ENCODE data around the gene VPS18.

The VPS18 gene

DNA sequence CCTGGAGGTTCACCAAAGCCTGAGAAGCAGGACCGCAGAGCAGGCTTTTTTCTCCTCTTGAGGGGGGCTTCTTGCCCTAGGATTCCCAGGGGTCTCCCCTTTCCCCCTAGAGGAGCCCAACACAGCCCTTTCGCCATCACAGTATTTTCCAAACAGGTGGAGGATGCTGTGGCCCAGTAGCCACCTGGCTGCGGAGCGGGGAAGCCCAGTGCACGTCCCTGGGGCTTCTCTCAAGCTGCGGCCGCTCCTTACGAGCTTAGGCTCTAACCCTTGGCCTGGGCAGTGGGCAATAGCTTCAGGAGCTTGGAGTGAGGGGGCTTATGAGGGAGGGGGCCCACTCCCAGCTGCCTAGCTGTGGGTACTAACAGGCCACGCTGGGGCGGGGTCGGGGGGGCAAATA lies 23.3 kb downstream of the VPS18 start:
- in situ Hi-C loops (cut with MboI; ENCODE audit: low sequenced_read_pairs), result loop anchor here (25.0 kb wide), 1 partner anchor 1145 kb away; no protein-coding TSS in a partner anchor

DNA sequence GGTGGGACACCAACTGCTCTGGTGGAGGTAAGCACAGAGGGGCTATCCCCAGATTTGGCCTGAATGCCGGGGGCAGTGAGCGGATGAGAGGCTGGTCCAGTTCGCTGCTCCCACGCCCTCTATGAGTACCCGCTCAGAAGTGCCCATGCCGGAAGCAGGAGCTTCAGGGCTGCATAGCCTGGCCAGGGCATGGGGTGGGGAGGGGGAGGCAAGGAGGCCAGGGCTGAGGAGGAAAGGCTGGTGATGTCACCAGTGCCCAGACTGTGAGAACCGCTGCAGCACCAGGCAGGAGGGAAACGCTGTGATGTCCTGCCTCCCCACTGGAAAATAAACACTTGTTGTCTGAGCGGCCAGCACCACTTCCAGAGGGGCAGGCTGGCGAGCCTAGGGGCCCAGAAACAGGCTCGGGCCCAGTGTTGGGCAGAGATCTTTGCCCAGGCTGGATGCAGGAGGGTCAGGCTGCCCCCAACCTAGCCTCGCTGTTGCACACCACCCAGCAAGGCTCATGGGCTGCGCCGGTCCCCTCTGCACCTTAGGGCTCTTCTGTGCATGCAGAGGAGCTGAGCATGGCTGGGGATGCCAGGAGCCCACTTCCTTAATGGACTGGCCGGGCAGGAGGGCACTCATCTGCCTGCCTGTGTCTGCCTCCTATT lies 24.0 kb downstream of the VPS18 start:
- in situ Hi-C loops (cut with MboI; ENCODE audit: low sequenced_read_pairs), result loop anchor here (25.0 kb wide), 1 partner anchor 1144 kb away; no protein-coding TSS in a partner anchor

DNA sequence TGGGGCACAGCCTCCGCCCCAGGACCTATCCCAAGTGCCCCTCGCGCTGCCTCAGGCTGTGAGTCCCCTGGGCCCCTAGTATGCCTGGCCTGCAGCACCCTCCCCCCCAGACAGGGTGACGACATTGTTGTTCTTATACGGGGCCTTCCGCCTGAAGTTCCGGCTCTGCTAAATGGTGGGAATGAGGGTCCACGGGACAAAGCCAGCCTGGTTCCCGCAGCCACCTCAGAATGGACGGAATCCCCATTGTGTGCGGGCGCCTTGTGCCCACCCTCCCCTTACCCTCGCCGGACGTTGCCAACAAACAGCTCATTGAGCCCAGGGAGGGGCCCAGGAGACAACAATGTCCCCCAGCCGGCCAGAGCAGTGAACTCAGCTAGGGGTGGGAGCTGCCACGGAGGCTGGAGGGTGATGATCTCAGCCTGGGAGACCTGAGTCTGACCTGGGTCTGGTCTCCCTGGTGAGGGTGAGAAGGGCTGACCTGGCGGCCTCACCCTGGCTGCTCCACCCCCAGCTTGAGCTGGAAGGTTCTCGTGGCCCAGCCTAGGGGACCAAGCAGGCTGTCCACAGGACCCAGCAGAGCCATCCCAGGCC lies 24.6 kb downstream of the VPS18 start:
- in situ Hi-C loops (cut with MboI; ENCODE audit: low sequenced_read_pairs), result loop anchor here (25.0 kb wide), 1 partner anchor 1143 kb away; no protein-coding TSS in a partner anchor

DNA sequence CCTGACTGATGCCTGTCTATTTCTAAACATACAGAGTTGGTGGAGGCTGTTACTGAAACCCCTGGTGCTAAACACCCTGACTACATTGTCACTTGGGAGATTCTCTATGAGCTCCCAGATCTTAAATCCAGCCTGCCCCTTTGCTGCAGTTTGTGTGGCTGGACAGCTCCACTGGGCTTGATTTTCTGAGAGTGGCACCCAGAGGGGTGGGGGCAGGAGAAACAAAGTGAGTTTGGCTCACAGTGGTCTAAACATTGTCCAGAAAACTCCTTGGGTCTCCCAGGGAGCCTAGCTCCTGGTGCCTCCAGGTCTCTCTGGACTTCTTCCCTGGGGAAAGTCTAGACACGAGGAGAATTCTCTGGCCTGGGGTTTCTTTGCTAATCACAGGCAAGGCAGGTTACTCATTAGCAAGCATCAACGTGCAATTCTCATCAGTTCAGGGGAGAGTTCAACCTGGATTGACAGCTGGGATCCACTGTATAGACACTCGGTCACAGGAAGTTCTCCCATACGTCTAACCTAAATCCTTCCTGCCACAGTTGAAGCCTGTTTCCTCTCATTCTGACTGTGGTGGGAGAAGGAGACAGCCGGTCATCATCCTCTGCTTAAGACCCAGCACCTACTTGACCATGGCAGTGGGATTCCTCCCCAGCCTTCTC lies 27.8 kb downstream of the VPS18 start:
- in situ Hi-C loops (cut with MboI; ENCODE audit: low sequenced_read_pairs), result loop anchor here (25.0 kb wide), 1 partner anchor 1140 kb away; no protein-coding TSS in a partner anchor

DNA sequence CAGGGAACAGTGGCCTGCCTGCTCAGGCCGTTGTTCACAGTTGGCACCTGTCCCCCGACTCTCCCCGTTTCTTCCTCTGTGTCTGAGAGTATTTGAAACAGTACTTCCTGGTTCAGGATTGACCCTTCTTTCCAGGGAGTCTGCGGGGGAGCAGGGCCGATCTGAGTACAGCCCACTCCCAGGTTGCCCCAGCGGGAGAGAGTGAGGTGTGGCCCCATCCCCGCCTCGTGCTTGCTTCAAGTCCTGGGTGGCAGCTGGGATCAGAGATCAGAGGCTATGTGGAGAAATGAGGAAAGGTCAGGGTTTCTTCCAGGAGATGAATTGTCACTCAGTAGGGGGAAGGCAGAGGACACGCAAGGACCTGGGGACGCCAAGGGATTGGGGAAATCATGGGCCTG lies 28.4 kb downstream of the VPS18 start:
- in situ Hi-C loops (cut with MboI; ENCODE audit: low sequenced_read_pairs), result loop anchor here (25.0 kb wide), 1 partner anchor 1140 kb away; no protein-coding TSS in a partner anchor

DNA sequence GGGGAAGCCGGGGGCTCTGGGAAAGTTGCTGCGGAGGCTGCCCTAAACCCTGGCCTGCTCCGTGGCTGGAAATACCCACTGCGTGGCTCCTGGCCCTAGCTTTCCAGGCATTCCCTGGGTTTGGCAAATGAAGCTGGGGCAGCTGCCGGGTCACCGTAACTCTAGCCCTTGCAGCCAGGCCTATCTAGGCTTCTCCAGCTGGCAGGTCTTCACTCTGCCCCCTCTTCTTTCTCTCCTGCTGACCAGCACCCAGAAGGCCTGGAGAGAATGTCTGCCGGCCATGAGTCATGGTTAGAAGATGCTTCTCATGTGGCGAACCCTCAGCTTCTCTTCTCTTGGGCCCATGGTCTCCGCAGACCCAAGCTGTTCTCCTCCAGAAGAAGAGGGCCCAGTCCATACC lies 29.3 kb downstream of the VPS18 start:
- in situ Hi-C loops (cut with MboI; ENCODE audit: low sequenced_read_pairs), result loop anchor here (25.0 kb wide), 1 partner anchor 1139 kb away; no protein-coding TSS in a partner anchor

DNA sequence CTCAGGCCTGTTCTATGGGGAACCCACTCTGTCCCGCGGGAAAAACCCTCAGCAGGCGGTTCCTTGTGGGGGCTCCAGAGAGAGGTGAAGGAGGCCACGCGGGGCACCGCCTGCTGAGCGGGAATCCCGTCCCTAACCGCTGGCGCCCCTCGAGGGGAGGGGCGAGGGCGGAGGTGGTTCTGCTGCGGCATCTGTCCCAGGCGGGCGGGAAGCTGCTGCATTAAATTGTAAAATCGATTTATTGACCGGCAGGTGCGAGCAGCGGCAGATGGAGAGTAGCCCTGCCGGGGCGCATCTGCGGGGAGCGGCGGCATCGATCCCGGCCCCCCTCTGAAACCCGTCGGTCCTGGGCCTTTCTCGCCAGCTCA lies 31.2 kb downstream of the VPS18 start:
- in situ Hi-C loops (cut with MboI; ENCODE audit: low sequenced_read_pairs), result no loop called here

DNA sequence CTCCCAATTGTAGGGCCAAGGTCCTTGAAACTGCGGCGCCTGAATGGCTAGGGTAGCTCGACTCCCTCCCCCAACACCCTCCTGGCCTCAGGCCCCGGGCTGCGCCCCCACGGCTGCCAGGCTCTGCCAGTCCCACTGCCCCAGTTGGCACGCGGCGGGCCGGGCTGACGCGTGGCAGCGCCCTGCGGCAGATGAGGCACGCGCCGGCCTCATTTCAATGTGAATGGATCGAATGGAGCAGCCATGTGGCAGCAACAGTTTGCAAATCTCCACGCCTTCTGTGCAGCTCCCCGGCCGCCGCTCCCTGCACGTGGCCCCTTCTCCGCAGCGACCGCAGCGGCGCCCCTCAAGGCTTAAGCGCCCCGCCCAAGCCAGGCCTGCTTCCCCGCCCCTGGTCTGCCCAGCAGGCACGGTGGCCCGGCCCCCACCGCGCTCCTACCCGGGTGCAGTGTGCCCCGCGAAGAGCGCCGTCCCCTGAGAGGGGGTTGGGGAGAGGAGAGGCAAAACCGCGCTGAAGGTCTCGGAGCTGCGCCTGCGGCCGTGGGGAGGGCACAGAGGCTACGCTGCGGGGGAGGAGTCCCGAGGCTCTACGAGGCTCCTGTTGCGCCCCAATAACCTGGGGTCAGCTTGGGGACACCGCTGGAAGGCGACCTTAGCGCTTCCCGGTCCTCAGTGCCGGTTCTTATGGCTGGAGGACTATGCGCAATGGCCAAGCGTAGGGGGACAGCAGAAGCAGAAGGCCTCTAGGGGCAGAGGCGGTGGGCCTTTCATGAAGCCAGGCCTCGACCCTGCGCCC lies 31.8 kb downstream of the VPS18 start:
- in situ Hi-C loops (cut with MboI; ENCODE audit: low sequenced_read_pairs), result no loop called here

DNA sequence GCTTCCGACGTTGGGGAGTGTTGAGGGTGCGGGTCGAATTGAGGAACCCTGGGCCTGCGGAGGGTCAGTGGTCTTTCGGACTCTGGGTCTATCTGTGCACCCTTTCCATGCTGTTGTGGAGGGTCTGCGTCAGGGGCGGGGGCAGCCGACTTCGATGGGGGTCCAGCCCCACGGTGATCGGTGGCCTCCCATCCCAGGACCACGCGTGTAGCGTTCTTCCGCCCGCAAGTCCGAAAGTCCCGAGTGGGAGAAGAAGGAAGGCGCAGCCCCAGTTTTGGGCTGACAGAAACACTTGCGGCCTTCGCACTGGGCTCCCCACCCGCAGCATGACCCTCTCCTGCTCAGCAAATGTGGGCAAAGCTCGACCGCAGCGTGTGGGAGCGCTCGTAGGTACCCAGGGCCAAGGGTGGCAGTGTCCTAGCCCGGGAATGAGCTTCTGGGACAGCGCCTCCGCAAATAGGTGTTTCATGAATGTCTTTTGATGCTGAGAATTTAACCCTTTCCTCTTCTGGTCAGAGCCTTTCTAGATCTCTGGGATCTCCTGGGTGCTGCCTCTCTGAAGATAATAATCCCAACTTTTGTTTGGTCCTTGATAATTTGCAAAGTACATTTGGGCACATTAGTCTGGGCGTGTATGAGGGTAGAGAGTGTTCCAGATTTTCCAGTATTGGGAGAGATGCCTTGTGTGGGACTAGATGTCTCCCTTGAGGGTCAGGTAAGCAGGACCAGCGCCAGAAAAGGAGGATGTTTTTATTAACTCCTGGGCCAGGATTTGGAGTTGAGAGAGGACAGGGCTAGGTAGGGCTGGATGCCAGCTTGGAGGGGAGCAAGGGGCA lies 32.6 kb downstream of the VPS18 start:
- in situ Hi-C loops (cut with MboI; ENCODE audit: low sequenced_read_pairs), result no loop called here

DNA sequence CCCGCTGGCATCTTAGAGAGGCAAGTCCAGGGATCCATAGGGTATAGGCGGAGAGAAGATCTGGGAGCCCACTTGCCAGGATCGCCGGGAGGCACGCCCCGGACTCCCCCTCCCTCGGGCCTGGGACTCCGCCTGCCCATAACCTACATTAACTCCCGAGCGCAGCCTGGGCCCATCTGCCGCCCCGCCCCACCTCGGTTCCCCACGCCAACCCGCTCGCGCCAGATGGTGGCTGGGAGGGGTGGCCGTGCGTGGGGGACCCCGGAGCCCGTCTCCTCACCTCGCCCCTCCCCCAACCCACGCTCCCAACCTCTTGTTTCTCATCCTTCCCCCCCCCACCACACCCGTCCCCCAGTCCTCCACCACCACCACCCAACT lies 33.2 kb downstream of the VPS18 start:
- in situ Hi-C loops (cut with MboI; ENCODE audit: low sequenced_read_pairs), result no loop called here

DNA sequence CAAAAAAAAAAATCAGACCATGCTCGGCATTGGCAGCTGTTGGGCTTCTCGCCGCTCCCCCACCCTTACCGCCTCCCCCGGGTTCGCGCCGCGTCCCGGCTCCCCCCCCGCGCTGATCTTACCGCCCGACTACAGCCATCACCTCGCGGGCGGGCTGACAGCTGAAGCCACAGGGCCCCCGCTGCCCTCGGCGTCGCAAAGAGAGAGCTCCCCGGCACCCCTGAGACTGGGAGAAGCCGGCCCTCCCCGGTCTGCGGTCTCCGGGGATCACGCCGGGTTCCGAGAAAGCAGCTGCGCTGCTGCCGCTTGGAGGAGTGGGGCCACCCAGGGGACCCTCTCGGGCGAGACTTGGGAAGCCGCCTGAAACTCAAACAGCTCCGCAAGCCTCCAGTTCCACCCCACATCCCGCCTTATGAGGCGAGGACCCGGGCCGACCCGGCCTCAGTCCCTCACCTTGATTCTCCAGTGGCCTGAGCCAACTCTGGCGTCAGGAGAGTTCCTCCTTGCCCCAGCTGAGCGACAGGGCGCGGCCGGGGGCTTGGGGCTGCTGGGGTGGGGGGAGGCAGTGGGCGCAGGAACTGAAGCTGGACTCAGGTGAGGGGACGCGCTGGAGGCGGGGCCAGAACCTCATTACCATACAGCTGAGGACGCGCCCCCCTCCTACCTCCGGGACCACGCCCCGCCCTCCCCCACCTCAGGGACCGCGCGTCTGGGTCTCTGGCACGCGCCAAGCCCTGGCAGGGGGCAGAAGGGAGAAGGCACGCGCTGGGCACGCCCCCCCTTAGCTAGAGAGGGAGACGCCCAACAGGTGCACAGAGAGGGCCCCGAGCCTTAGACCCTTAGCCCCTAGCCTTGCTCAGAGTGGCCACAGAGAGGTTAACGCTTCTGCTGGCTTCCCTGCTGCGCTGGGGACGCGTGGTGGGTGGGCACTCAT lies 33.9 kb downstream of the VPS18 start:
- in situ Hi-C loops (cut with MboI; ENCODE audit: low sequenced_read_pairs), result no loop called here

DNA sequence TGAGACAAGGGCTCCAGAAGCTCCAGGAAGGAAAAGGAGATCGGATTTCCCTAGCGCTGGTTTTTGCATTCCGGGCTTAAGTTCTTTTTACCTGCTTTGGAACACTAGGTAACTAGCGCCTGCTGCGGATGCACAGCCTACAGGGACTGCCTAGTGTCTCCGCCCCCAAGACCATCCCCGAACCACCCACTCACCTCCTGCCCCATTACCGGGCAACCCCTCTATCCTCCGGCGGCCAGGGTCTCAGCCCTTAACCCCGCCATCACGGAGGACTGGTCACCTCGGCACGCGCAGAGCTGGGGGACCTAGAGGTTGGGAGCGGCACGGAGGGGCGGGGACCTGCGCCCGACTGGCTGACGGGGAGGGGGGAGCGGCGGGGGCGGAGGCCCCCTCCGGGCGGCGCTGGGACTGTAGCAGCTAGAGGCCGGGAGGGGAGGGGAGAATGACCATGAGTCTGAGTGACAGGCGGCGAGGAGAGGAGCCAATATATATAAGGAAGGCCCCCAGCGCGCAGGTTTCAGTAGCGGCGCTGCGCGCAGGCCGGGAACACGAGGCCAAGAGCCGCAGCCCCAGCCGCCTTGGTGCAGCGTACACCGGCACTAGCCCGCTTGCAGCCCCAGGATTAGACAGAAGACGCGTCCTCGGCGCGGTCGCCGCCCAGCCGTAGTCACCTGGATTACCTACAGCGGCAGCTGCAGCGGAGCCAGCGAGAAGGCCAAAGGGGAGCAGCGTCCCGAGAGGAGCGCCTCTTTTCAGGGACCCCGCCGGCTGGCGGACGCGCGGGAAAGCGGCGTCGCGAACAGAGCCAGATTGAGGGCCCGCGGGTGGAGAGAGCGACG lies 34.8 kb downstream of the VPS18 start, which contains the start of gene DLL4:
Gene DLL4 (plus strand): TSS at position 520 of the 839 bp plus-strand sequence. CDS start 329 bp downstream, outside the sequence.
- in situ Hi-C loops (cut with MboI; ENCODE audit: low sequenced_read_pairs), result no loop called here

DNA sequence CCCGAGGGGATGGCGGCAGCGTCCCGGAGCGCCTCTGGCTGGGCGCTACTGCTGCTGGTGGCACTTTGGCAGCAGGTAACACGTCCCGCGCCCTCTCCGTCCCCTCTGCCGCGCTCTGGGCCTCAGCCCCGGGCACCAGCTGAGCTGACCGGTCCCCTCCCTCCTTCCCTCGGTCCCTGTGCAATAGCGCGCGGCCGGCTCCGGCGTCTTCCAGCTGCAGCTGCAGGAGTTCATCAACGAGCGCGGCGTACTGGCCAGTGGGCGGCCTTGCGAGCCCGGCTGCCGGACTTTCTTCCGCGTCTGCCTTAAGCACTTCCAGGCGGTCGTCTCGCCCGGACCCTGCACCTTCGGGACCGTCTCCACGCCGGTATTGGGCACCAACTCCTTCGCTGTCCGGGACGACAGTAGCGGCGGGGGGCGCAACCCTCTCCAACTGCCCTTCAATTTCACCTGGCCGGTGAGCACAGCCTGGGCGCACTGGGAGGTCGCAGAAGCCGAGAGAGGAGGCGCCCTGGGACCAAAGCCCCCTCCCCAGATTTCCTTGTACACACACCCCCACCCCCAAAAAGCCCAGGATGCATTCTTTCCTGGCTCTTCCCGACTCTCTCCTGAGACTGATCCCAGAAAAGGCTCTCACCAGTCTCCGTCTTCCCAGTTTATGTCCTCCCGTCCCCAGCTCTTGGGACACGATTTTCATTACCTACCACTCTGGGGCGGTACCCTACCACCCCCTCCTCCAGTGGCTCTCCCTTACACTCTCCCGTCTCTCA lies 35.6 kb downstream of the VPS18 start:
- in situ Hi-C loops (cut with MboI; ENCODE audit: low sequenced_read_pairs), result no loop called here

DNA sequence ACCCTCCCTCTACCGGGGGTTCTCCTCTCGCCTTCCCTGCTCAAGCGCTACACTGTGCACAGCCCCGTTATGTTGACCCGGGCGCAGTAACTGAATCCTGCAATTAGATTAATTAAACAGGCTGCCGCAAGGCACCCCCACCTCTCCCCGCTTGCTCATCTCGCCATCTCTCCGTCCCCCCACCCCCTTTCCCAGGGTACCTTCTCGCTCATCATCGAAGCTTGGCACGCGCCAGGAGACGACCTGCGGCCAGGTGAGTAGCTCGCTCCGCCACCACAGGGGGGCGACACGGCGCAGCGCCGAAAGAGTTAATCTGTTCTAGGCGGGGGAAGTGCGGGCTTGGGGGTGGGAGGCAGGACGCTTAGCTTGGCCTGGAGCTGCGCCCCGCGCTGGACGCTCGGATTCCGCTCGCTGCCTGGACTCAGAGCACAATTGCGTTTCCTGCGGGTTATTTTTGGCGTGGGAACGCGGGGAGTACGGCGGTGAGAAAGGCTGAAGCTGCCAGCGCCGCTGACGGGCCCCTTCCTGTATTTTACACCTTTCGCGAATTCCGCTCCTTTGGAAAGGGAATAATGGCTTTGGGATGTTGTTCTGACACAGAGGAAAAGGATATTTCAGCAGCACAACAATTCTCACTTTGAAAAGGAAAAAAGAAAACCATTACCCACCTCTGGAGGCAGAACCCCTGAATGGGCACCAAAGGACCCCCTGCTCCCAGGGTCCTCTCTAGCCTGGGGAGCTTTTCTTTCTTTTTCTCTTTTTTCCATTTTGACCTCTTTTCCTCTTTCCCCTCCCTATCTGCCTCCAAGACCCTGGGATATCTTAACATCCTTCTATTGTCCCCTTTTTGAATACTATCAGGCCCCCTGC lies 36.4 kb downstream of the VPS18 start:
- in situ Hi-C loops (cut with MboI; ENCODE audit: low sequenced_read_pairs), result no loop called here

DNA sequence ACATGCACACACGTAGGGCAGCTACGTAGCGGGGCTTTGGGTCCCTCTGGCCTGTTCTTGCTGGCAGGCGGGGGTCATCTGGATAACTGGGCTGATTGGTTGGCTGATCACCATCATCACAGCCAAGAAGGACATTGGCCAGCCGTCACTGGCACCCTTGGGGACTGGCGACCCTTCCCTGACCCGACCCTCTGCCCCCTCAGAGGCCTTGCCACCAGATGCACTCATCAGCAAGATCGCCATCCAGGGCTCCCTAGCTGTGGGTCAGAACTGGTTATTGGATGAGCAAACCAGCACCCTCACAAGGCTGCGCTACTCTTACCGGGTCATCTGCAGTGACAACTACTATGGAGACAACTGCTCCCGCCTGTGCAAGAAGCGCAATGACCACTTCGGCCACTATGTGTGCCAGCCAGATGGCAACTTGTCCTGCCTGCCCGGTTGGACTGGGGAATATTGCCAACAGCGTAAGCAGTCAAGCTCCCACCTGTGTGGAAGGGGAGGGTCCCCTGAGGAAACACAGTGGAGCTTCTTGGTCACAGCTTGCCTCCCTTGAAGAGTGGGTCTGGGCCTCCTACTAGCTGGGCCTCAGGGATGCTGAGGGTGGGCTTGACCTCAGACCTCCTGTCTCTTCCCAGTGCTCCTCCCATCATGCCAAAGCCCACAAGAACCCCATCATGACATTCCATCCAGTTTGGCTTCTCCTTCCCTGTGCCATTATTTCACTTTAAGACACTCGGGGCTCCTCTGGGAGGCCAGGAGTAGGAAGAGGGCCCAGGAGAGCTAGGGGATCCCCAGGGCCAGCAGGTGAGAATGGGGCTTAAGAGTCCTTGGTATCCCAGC lies 37.3 kb downstream of the VPS18 start:
- in situ Hi-C loops (cut with MboI; ENCODE audit: low sequenced_read_pairs), result no loop called here

DNA sequence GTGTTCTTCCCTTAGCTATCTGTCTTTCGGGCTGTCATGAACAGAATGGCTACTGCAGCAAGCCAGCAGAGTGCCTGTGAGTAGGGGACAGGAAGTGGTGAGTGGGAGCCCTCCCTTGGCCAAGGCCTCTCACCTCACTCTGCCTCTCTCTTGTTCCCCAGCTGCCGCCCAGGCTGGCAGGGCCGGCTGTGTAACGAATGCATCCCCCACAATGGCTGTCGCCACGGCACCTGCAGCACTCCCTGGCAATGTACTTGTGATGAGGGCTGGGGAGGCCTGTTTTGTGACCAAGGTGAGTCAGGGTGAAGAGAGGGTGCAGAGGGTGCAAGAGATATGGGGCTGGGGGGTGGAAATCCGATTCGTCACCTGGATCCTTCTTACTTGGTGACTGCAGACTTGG lies 37.9 kb downstream of the VPS18 start:
- in situ Hi-C loops (cut with MboI; ENCODE audit: low sequenced_read_pairs), result no loop called here
